ENCODE results near the gene FAM120B.

Gene FAM120B

GRCh38 chr6:170448317-170448716 lies 141.8 kb downstream of the FAM120B start:
- ChIA-PET CTCF (no interaction called here), POLR2A (no interaction called here)
- no peak for TF ChIP-seq CTCF (IDR thresholded peaks at IDR 0.05; ENCODE audit: control extremely low read depth, extremely low read depth, low read depth, missing control alignments)
- DNase-seq (ENCODE audit: extremely low spot score), result no peak

- ChIA-PET POLR2A (no interaction called here), CTCF (interaction anchor here (1.4 kb wide), 1 partner anchor 25 kb away, joined by 4 read pairs; no protein-coding TSS in a partner anchor)
- DNase-seq (ENCODE audit: extremely low spot score), result no peak
- TF ChIP-seq CTCF (IDR thresholded peaks at IDR 0.05; ENCODE audit: control extremely low read depth, extremely low read depth, low read depth, missing control alignments), result no peak
Observed at GRCh38 chr6:170448751-170449630, 142.4 kb downstream of the FAM120B start.

GRCh38 chr6:170449835-170450753 lies 143.5 kb downstream of the FAM120B start:
- POLR2A ChIA-PET, result no interaction called here
- TF ChIP-seq CTCF (IDR thresholded peaks at IDR 0.05; ENCODE audit: control extremely low read depth, extremely low read depth, low read depth, missing control alignments), result no peak
- CTCF ChIA-PET, result interaction anchor here (0.7 to 1.4 kb wide), 3 partner anchors 17 to 67 kb away, joined by 3 to 4 read pairs (median 4); no protein-coding TSS in a partner anchor
- DNase-seq (ENCODE audit: extremely low spot score), result no peak

GRCh38 chr6:170450916-170451761 lies 144.6 kb downstream of the FAM120B start:
- no peak for TF ChIP-seq CTCF (IDR thresholded peaks at IDR 0.05; ENCODE audit: control extremely low read depth, extremely low read depth, low read depth, missing control alignments)
- POLR2A ChIA-PET, result no interaction called here
- no peak for DNase-seq (ENCODE audit: extremely low spot score)
- CTCF ChIA-PET, result interaction anchor here (1.1 kb wide), 1 partner anchor 18 kb away, joined by 3 read pairs; no protein-coding TSS in a partner anchor

- ChIA-PET POLR2A (no interaction called here), CTCF (no interaction called here)
- no peak for TF ChIP-seq CTCF (IDR thresholded peaks at IDR 0.05; ENCODE audit: control extremely low read depth, extremely low read depth, low read depth, missing control alignments)
Observed at GRCh38 chr6:170451762-170452651, 145.4 kb downstream of the FAM120B start.

More at GRCh38 chr6:170451762-170452651, 145.4 kb downstream of the FAM120B start:
- DNase-seq (ENCODE audit: extremely low spot score), result no peak
